Right lobe of liver (tissue), 6 donors: Measurements from ENCODE around the gene LRRTM4. TPM values are rescaled to one million over a fixed set of nuclear protein-coding genes. Genes with fewer than 3 reads are reported as not detected.

Experiments used
- ATAC-seq, 4 donors: fragments of 200-7000 bp; cut with Tn5 transposase; one replicate each; pipeline ENCODE4 v1.9.1; 2020; ENCODE audit warnings: mild to moderate bottlenecking in 4 of 4, moderate library complexity in 4 of 4
- DNase-seq, 3 donors: peaks; one replicate each; pipeline ENCODE4 v3.0.0-alpha.2; 2020
- H3K27ac ChIP-seq, 3 donors: fragments of 200-600 bp; one replicate each; pipeline ENCODE4 v1.8.0; 2022
- H3K27me3 ChIP-seq, 2 donors: fragments of 200-600 bp; one replicate each; pipeline ENCODE4 v1.8.0; 2022
- H3K36me3 ChIP-seq, 4 donors: fragments of 200-600 bp; sonication (generic) in 1 of 4; one replicate each; pipeline versions ENCODE4 v1.5.1 to v1.8.0; 2017 to 2022; ENCODE audit warnings: control low read depth in 1 of 4
- H3K4me1 ChIP-seq, 4 donors: fragments of 200-600 bp; sonication (generic) in 1 of 4; one replicate each; pipeline versions ENCODE4 v1.5.1 to v1.8.0; 2017 to 2022; ENCODE audit warnings: control low read depth in 1 of 4
- H3K4me3 ChIP-seq, 3 donors: fragments of 200-600 bp; one replicate each; pipeline ENCODE4 v1.8.0; 2022
- H3K9me3 ChIP-seq, 4 donors: fragments of 200-600 bp; sonication (generic) in 1 of 4; one replicate each; pipeline versions ENCODE4 v1.5.1 to v1.8.0; 2017 to 2022; ENCODE audit warnings: control low read depth in 1 of 4
- POLR2A ChIP-seq: fragments of 450-650 bp; IDR thresholded peaks from one replicate; pipeline ENCODE4 v1.6.1; 2017; ENCODE audit warnings: antibody characterized with exemption, mild to moderate bottlenecking
- whole genome bisulfite sequencing: methylation state at CpG from one replicate; pipeline ENCODE4 v1.1.6; 2018; ENCODE audit warnings: low coverage, low lambda C conversion rate; ENCODE audit not compliant: insufficient coverage; ENCODE audit errors: missing lambda C conversion rate; 5-methylcytosine and 5-hydroxymethylcytosine counted together
- intact Hi-C, 2 donors: fragments of 100-400 bp; cut with DNase I; formaldehyde crosslinking; loops; one replicate each; pipeline versions ENCODE4 v1.11.2 to v1.14.1; 2022
- total RNA-seq, 6 experiments: library from RNA; depleted of rRNA in 2 of 6; stranded (reverse); fragments of >200 nt in 2 of 6; fragmentation: NEBNext Ultra II Directional in 3 of 6; extraction: Animal tissue kit (Norgen Biotek cat#: 25700) in 3 of 6; gene quantifications; one replicate each; pipeline versions ENCODE4 v1.1.0 to v1.2.4, GENCODE V29; 2016 to 2023
- TF ChIP-seq, protein P1 (sequence below), 4 donors: fragments of 200-600 bp in 3 of 4; fragments of 450-650 bp in 1 of 4; IDR thresholded peaks; one replicate each; pipeline versions ENCODE4 v1.5.1 to v1.8.0; 2016 to 2022; ENCODE audit warnings: antibody characterized with exemption in 4 of 4, mild to moderate bottlenecking in 2 of 4
- donor health status: DM: no; HTN: yes; CAD: no.
- donor health status: DM: no; HTN: no; CAD: no.
- donor health status: DM: no; HTN: no; CAD: no.
- donor health status: DM: no; HTN: yes; CAD: no.
- donor health status: DM: no; HTN: yes; CAD: no.

The LRRTM4 gene
- total RNA-seq, 6 experiments from 2014 or later, result 0.09 to 0.10 (median 0.09) TPM; not detected in 3

DNA sequence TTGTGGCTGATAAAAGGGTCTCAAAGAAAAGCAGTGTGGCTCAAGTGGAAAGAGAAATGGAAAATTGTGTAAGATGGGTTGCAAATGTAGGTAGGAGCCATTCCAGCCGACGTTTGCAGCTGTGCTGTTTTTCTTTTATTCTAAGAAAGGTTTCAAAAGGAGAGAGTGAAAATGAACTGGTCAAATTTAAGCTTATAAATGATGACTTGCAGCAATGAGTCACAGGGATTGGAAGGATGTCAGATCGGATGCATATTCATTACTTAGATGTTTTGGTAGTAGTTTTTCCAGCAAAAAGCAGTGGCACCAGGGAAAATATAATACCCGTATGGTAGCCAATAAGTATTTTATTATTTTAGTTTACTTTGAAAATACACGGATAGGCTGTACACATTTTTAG lies 79.1 kb downstream of the LRRTM4 start:
- no peaks in the 10 kb centered on the region for H3K27me3 ChIP-seq
- no peak for DNase-seq
- no peak for TF ChIP-seq POLR2A
- TF ChIP-seq, protein P1, sequence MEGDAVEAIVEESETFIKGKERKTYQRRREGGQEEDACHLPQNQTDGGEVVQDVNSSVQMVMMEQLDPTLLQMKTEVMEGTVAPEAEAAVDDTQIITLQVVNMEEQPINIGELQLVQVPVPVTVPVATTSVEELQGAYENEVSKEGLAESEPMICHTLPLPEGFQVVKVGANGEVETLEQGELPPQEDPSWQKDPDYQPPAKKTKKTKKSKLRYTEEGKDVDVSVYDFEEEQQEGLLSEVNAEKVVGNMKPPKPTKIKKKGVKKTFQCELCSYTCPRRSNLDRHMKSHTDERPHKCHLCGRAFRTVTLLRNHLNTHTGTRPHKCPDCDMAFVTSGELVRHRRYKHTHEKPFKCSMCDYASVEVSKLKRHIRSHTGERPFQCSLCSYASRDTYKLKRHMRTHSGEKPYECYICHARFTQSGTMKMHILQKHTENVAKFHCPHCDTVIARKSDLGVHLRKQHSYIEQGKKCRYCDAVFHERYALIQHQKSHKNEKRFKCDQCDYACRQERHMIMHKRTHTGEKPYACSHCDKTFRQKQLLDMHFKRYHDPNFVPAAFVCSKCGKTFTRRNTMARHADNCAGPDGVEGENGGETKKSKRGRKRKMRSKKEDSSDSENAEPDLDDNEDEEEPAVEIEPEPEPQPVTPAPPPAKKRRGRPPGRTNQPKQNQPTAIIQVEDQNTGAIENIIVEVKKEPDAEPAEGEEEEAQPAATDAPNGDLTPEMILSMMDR (IDR thresholded peaks at IDR 0.05), result no peak
- no peak for ATAC-seq
- no peaks in the 10 kb centered on the region for H3K36me3 ChIP-seq
- intact Hi-C loops, result no loop called here
- H3K4me1 ChIP-seq, result no peaks in the 10 kb centered on the region
- H3K4me3 ChIP-seq, result no peak overlapping the region
- no peak overlapping the region for H3K27ac ChIP-seq
- H3K9me3 ChIP-seq, result no peaks in the 10 kb centered on the region
- WGBS, result 60% methylated on average over 4 of the region's 5 CpGs

DNA sequence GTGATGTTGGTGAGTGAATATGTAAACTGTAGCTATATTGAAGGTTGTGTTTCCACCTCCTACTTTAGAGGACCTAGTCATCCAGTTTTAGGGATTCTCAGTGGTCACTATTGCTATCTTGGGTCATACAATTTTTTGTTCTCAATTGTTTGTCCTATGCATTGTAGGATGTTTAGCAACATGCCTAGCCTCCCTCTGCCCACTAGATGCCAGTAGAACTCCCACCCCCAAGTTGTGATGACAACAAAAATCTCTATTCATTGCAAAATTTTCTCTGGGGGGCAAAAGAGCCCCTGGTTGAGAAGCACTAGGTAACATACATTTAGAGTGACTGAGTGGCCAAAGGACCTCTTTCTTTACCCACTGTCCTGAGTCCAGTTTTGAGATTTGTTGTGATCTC lies 87.3 kb downstream of the LRRTM4 start:
- Histone ChIP-seq H3K4me3 (no peak overlapping the region), H3K4me1 (no peaks in the 10 kb centered on the region), H3K27me3 (no peaks in the 10 kb centered on the region), H3K27ac (no peak overlapping the region), H3K36me3 (no peaks in the 10 kb centered on the region), H3K9me3 (no peaks in the 10 kb centered on the region)
- ATAC-seq (no peak), DNase-seq (no peak)
- intact Hi-C loops, result no loop called here
- TF ChIP-seq, protein P1 (IDR thresholded peaks at IDR 0.05), result peak in 2 of 4 donors; percentile 5 to 26
- TF ChIP-seq POLR2A, result no peak

DNA sequence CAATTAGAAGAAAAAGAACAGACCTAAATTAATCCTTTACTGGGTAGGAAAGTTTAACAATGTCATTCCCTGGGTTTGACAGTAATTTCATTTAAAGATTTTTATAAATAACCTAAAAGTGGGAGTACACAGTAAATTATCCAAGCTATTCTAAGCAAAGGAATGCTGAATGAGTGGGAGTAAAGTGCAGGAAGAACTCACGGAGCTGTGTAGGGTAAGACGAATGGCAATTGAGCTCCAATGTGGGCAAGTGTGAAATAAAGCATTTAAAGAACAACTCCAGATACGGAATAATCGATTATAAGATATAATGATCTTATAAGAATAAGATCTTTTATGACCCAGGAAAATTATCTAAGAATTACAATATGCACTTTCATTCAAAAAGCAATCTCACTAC lies 93.2 kb downstream of the LRRTM4 start:
- Histone ChIP-seq H3K4me1 (no peaks in the 10 kb centered on the region), H3K9me3 (no peaks in the 10 kb centered on the region), H3K4me3 (no peak overlapping the region), H3K36me3 (no peaks in the 10 kb centered on the region), H3K27ac (no peak overlapping the region), H3K27me3 (no peaks in the 10 kb centered on the region)
- TF ChIP-seq POLR2A, result no peak
- TF ChIP-seq, protein P1 (IDR thresholded peaks at IDR 0.05), result no peak
- 47% methylated on average over 4 of the region's 4 CpGs for WGBS
- DNase-seq, result no peak
- intact Hi-C loops, result no loop called here
- ATAC-seq, result no peak

DNA sequence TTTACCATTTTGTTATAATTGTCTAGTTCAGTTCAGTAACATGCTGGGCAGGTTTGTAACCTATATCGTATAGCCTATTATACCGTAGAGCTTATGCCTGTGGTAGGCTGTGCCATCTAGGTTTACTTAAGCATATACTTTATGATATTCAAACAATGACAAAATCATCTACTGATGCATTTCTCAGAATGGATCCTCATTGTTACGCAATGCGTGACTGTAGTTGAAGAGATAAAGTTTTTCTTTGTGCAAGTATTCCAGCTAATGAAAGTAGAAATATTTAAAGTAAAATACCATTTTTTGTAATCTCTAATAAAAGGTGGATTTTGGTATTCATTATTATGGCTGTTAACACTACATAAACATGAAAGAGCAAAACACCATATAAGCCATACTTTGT lies 100.2 kb downstream of the LRRTM4 start:
- no peak overlapping the region for H3K27ac ChIP-seq
- no peaks in the 10 kb centered on the region for H3K27me3 ChIP-seq
- no peaks in the 10 kb centered on the region for H3K9me3 ChIP-seq
- intact Hi-C loops, result no loop called here
- ATAC-seq (no peak), DNase-seq (no peak)
- no peaks in the 10 kb centered on the region for H3K36me3 ChIP-seq
- 81% methylated on average over 4 of the region's 4 CpGs for WGBS
- no peak overlapping the region for H3K4me3 ChIP-seq
- H3K4me1 ChIP-seq, result no peaks in the 10 kb centered on the region
- TF ChIP-seq, protein P1 (IDR thresholded peaks at IDR 0.05), result no peak
- TF ChIP-seq POLR2A, result no peak

DNA sequence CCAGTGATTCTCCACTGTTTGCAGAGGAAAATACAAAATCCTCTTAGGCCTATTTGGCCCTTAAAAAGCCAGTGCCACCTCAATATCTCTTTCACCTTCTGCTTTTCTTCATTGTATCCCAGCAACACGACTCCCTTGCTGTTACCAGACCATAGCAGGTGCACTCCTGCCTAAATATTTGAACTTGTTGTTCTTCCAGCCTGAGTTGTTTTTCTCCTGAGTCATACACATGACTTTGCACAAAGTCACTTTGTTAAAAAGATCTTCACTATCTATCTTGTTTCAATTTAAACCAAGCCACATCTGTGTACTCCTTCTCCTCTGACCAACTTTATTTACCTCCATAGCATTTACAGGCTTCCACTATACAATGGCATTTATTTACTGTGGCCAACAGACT lies 103.6 kb downstream of the LRRTM4 start:
- H3K4me3 ChIP-seq, result no peak overlapping the region
- no peaks in the 10 kb centered on the region for H3K9me3 ChIP-seq
- 22% methylated on average over 1 of the region's 1 CpG for WGBS
- no peak overlapping the region for H3K27ac ChIP-seq
- intact Hi-C loops, result no loop called here
- DNase-seq (no peak), ATAC-seq (no peak)
- no peak for TF ChIP-seq POLR2A
- TF ChIP-seq, protein P1 (IDR thresholded peaks at IDR 0.05), result no peak
- no peaks in the 10 kb centered on the region for H3K27me3 ChIP-seq
- no peaks in the 10 kb centered on the region for H3K4me1 ChIP-seq
- H3K36me3 ChIP-seq, result no peaks in the 10 kb centered on the region
